ENCODE measurements around the gene FCN3.

Gene FCN3

DNA sequence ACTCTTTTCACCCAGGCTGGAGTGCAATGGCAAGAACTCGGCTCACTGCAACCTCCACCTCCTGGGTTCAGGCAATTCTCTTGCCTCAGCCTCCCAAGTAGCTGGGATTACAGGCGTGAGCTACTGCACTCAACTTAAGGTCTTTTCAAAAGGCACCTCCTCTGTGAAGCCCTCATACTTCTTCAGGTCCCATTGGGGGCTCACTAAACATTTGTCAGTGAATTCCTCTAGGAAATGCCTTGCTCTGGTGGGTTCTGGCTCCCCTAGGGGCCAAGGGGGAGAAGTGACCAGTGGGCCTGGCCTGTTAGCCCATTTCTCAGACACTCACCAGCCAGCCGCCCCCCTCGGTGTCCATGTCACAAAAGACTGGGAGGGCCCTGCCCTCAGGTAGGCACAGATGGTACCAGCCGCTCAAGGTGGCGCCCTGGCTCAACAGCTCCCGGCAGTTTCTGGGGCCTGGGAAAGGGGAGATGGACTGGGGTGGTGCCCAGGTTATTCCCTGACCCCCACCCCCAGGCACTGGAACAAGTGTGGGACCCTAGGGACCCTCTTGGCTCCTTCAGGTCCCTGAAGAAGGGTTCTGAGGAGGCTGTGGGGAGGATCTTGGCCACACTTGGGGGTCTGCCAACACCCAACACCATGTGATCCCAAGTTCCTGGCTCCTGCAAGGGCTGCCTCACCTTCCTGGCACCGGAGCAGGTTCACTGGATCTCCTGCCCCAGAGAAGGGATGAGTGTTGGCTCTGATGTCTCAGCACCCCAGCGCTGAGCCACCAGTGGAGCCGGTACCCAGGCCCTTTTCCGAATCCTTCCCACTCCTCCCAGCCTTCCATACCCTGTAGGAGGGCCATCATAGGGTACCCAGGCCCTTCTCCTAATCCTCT lies 1.6 kb downstream of the FCN3 start:
- Mint-ChIP-seq H3K4me3 (no peak overlapping the region), H3K4me1 (peaks cover 9% of the 10 kb centered on the region), H3K27ac (no peak overlapping the region), H3K36me3 (no peaks in the 10 kb centered on the region), H3K9me3 (no peaks in the 10 kb centered on the region), H3K27me3 (no peaks in the 10 kb centered on the region)

GRCh38 chr1:27372022-27372807 lies 2.4 kb downstream of the FCN3 start:
- Mint-ChIP-seq H3K27ac (no peak overlapping the region), H3K36me3 (no peaks in the 10 kb centered on the region), H3K4me3 (no peak overlapping the region), H3K27me3 (no peaks in the 10 kb centered on the region), H3K4me1 (peaks cover 14% of the 10 kb centered on the region), H3K9me3 (no peaks in the 10 kb centered on the region)

DNA sequence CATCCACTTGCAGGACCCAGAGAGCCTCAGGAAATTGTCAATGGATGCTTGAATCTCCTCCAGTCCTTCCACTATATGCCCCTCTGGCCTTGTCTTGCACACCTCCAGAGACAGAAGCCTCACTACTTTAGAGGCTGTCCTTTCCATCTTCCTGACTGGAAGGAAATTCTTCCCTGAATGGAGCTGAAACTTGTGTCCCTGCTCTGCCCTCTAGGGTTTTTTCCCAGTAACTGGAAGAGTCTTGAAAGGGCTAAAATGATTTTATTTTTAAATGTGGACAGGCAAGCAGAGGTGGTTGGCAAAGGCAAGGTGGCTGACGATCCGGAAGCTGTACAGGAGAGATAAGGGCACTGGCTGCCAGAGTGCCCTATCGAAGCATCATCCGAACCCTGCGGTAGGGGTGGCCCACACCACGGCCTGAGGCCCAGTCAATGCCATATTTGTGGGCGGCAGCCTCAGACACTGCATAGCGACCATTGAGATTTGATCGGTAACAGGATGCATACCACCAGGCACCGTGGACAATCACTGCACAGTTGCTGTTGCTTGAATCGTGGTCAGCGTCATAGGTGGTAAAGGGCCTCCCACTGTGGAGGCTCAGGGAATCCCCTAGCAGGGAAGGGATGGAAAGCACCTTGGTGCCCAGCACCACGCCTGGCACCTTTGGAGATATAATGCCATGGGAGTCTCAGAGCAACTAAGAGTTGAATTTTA lies 5.6 kb downstream of the FCN3 start:
- Mint-ChIP-seq H3K27me3 (no peaks in the 10 kb centered on the region), H3K4me3 (no peak overlapping the region), H3K4me1 (peaks cover 30% of the 10 kb centered on the region), H3K9me3 (no peaks in the 10 kb centered on the region), H3K36me3 (no peaks in the 10 kb centered on the region), H3K27ac (no peak overlapping the region)

DNA sequence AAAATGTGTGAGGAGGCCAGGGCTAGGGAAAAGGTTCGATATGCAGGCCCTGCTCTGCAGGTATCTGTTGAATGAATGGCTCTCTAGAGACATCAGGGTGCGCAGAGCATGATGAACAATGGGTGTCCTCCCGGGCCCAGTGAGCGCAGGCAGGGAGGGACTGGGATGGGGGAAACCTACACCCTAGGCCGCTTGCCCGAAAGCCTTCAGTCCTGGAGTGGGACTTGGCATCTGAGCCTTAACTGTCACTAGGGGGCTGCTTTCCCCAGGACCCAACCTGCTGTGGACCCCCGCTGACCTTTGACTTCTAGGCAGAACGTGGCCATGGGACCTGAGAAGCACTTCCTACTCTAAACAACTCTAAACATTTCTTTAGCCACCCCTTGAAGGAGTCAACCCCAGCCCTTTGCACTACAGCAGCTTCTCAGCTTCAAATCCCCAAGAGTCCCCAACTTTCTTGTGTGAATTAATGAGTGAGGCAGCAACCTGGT lies 7.4 kb downstream of the FCN3 start:
- H3K9me3 Mint-ChIP-seq = no peaks in the 10 kb centered on the region

GRCh38 chr1:27366411-27367159 lies 8.0 kb downstream of the FCN3 start, which contains the start of gene MAP3K6:
TSS of gene MAP3K6 (minus strand) at chr1:27366961. CDS start at chr1:27366597, 364 bp downstream.
- peak within 1 kb of the TSS; percentile 55 for H3K27ac Mint-ChIP-seq
- H3K4me1 Mint-ChIP-seq = peaks cover 30% of the 10 kb centered on the region
- no peaks in the 10 kb centered on the region for H3K9me3 Mint-ChIP-seq
- H3K27me3 Mint-ChIP-seq = no peaks in the 10 kb centered on the region
- peak within 1 kb of the TSS; percentile 91 for H3K4me3 Mint-ChIP-seq
- H3K36me3 Mint-ChIP-seq = no peaks in the 10 kb centered on the region

More for the DNA sequence above, 7.4 kb downstream of the FCN3 start:
- H3K27me3 Mint-ChIP-seq = no peaks in the 10 kb centered on the region
- H3K4me1 Mint-ChIP-seq = peaks cover 30% of the 10 kb centered on the region
- H3K36me3 Mint-ChIP-seq = no peaks in the 10 kb centered on the region
- H3K27ac Mint-ChIP-seq = no peak overlapping the region
- H3K4me3 Mint-ChIP-seq = peak overlapping the region; percentile 80

DNA sequence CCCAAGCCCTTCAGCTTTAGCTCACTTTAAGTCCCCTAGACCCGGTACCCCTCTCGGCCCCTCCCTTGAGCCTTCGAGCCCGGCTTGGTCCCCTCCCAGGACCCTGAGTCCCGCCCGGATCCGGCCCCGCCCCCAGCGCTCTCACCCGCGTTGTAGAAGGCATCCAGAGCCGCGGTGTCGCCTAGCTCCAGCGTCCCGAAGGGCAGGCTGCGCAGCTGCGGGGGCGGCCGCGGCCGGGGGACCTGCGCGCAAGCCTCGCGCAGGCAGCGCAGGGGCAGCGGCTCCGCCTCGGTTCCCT lies 8.6 kb downstream of the FCN3 start:
- peak overlapping the region; percentile 91 for H3K4me3 Mint-ChIP-seq
- H3K36me3 Mint-ChIP-seq = no peaks in the 10 kb centered on the region
- no peaks in the 10 kb centered on the region for H3K9me3 Mint-ChIP-seq
- H3K4me1 Mint-ChIP-seq = peaks cover 30% of the 10 kb centered on the region
- peak overlapping the region; percentile 55 for H3K27ac Mint-ChIP-seq
- H3K27me3 Mint-ChIP-seq = no peaks in the 10 kb centered on the region

DNA sequence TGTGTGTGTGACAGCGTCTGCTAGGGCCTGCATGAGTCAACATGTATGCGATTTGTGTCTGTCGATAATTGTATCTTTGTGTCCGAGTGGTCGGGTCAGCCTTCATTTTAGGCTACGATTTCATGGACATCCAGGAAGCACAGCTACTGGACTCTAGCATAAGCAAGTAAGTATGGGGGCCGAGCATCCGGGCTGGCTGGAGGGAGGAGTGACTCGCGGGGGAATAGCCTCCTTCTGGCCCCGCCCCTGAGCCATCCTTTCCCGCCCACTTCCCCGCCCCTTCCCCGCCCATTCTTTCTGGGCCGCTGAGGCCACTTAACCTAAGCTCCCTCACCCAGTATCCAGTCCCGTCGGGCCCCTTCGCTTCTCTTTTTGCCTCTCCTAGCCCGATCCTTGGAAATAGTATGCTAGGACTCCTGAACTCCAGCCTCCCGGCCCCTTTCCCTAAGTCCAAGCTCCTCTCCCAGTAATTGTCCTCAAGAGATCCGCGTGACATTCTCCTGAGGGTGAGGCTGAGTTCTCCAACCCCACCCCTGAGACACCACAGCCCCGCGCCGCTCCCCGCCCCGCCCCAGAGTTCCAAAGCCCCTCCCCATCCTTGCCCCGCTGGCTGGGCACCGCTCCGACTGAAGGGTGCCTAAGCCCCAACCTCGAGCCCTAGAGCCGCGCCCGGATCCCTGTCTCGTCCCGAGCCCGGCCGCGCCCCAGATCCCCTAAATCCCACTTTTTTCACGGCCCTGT lies 9.1 kb downstream of the FCN3 start:
- Mint-ChIP-seq H3K27ac (peak overlapping the region; percentile 86), H3K27me3 (no peaks in the 10 kb centered on the region), H3K9me3 (no peaks in the 10 kb centered on the region), H3K36me3 (no peaks in the 10 kb centered on the region), H3K4me3 (peak overlapping the region; percentile 91), H3K4me1 (peaks cover 30% of the 10 kb centered on the region)

DNA sequence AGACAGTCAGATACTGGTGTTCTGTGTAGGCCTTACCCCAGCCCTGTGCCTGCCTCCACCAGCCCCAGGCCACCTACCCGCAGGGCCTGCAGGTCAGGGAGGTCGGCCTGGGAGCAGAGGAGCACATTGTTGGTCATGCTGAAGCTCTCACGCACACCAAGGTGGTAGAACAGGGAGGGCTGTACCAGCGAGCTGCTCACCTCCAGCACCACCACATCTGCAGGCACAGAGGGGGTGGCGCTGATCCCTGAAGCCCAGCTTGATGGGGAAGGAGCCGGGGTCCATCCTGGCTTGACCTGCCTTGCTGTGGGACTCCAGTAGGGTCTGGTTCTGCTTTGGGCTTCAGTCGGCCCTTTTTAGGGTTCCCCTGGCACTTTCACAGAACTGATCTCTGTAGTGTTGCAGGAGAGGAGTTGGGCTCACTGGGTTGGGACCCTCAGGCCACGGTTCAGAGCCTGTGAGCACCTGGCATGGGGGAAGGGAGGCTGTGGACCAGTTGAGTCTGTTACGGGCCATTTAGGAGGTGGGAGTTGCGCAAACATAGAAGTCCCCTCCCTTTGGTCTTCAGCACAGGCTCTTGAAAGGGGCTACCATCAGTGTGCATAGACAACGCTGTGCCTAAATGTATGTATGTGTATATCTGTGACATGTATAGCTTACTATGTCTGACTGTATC lies 9.8 kb downstream of the FCN3 start:
- H3K27ac Mint-ChIP-seq = peak overlapping the region; percentile 86
- H3K4me1 Mint-ChIP-seq = peaks cover 34% of the 10 kb centered on the region
- H3K36me3 Mint-ChIP-seq = no peaks in the 10 kb centered on the region
- H3K27me3 Mint-ChIP-seq = no peaks in the 10 kb centered on the region
- H3K9me3 Mint-ChIP-seq = no peaks in the 10 kb centered on the region
- peak overlapping the region; percentile 91 for H3K4me3 Mint-ChIP-seq

GRCh38 chr1:27363766-27364695 lies 10.6 kb downstream of the FCN3 start:
- Mint-ChIP-seq H3K27me3 (no peaks in the 10 kb centered on the region), H3K27ac (no peak overlapping the region)

GRCh38 chr1:27361553-27361952 lies 13.1 kb downstream of the FCN3 start:
- H3K9me3 Mint-ChIP-seq = no peaks in the 10 kb centered on the region
- peaks cover 43% of the 10 kb centered on the region for H3K4me1 Mint-ChIP-seq
- H3K4me3 Mint-ChIP-seq = no peak overlapping the region
- H3K27me3 Mint-ChIP-seq = no peaks in the 10 kb centered on the region
- H3K36me3 Mint-ChIP-seq = no peaks in the 10 kb centered on the region
- H3K27ac Mint-ChIP-seq = no peak overlapping the region

More at GRCh38 chr1:27363766-27364695, 10.6 kb downstream of the FCN3 start:
- no peaks in the 10 kb centered on the region for H3K36me3 Mint-ChIP-seq
- H3K4me1 Mint-ChIP-seq = peaks cover 34% of the 10 kb centered on the region
- no peaks in the 10 kb centered on the region for H3K9me3 Mint-ChIP-seq
- H3K4me3 Mint-ChIP-seq = no peak overlapping the region

DNA sequence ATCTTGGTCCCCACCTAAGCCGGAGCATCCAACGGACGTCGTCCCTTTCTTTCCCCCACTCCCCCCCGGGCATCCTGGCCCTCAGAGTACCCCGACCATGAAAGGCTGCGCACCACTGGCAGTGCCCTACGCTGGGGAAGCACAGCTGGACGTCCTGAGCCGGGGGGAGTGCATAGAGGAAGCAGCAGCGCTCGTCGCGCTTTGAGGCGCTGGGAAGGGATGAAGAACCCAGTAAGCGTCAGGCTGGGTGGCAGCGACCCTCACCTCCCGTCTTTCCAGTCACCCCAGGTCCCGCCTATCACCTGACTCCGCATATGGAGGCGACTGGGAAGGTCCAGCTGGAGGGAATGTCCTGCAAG lies 13.6 kb downstream of the FCN3 start:
- Mint-ChIP-seq H3K4me1 (peaks cover 48% of the 10 kb centered on the region), H3K36me3 (no peaks in the 10 kb centered on the region), H3K27me3 (no peaks in the 10 kb centered on the region), H3K9me3 (no peaks in the 10 kb centered on the region), H3K4me3 (no peak overlapping the region), H3K27ac (no peak overlapping the region)

DNA sequence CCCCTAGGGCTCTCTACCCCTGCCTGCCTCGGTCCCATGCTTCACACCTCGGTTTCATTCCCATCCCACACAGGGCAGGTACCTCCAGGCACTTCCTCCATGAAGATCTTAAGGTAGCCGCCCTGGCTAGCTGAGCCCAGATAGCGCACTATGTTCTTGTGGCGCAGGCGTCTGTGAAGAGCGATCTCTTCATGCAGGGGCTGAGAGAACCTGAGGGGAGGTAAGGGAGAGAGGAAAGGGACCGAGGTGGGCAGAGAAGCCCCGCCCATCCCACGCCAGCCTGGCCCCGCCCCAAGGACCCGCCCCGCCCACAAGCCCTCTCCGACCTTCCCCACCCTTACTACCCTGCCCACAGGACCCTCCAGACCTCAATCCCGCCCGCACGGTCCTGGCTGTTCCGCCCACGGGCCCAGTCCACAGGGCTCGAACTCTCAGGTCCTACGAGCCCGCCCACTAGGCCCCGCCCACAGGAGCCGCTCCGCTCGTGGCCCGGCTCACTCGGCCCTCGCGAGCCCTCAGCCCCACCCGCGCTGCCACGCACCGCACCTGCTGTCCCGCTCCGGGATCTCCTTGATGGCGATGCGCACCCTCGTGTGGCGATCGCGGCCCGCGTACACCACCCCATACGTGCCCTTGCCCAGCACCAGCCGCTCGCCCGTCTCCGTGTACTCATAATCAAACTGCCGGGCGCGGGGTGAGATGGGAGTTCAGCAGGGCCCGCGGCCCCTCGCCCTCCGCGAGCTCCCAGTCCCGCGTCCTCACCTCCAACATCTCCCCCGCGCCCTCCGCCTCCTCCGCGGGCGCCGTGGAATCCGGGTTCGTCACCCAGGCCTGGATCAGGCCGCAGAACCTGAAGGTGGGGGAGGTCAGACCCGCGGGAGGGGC lies 14.2 kb downstream of the FCN3 start:
- no peaks in the 10 kb centered on the region for H3K27me3 Mint-ChIP-seq
- H3K4me3 Mint-ChIP-seq = peak overlapping the region; percentile 77
- no peaks in the 10 kb centered on the region for H3K36me3 Mint-ChIP-seq
- peaks cover 48% of the 10 kb centered on the region for H3K4me1 Mint-ChIP-seq
- peak overlapping the region; percentile 26 for H3K27ac Mint-ChIP-seq
- H3K9me3 Mint-ChIP-seq = no peaks in the 10 kb centered on the region
